GM18502 (cell line): Measurements from ENCODE around the gene KPNA6.
"Not testable (repeated sequence)": the region's sequence is repeated elsewhere in the genome, so short reads cannot be mapped to it uniquely, and the experiment has no call there.

Source experiments
- ATAC-seq: cut with Tn5 transposase; IDR thresholded peaks from one replicate; pipeline ENCODE4 v1.9.1; 2021; ENCODE audit warnings: mild to moderate bottlenecking; ENCODE audit not compliant: unreplicated experiment, poor library complexity

Gene KPNA6

DNA sequence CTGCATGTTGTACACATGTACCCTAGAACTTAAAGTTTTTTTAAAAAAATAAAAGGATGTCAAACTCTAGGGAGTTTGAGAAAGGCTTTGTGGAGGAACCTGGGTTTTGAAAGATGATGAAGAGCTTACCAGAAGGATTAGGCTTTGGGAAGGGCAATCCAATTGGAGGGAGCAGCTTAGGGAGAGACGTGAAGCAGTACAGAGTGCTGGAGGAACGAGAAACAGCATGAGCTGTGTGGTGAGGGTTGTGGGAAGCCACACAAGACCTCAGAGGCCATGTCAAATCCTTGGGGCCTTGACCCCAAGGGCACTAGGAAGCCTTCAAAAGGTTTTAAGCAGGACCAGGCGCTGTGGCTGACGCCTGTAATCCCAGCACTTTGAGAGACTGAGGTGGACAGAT, 8.4 kb upstream of the KPNA6 start:
- ATAC-seq = no peak

DNA sequence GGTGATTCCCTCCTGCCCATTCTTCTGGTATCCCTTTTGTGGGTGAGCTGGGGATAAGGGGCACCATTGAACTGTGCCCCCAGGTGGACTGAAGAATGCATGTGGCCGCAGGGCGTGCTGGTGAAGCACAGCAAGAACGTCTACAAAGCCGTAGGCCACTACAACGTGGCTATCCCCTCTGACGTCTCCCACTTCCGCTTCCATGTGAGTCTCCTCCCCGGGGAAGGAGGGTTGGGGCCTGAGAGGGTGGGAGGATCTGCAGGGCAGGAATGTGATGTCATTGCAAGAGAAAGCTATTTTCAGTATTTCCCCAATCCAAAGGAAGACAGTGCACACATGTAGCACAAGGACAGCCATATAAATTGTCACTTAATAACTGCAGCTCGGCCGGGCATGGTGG, 7.5 kb upstream of the KPNA6 start:
- ATAC-seq = no peak

DNA sequence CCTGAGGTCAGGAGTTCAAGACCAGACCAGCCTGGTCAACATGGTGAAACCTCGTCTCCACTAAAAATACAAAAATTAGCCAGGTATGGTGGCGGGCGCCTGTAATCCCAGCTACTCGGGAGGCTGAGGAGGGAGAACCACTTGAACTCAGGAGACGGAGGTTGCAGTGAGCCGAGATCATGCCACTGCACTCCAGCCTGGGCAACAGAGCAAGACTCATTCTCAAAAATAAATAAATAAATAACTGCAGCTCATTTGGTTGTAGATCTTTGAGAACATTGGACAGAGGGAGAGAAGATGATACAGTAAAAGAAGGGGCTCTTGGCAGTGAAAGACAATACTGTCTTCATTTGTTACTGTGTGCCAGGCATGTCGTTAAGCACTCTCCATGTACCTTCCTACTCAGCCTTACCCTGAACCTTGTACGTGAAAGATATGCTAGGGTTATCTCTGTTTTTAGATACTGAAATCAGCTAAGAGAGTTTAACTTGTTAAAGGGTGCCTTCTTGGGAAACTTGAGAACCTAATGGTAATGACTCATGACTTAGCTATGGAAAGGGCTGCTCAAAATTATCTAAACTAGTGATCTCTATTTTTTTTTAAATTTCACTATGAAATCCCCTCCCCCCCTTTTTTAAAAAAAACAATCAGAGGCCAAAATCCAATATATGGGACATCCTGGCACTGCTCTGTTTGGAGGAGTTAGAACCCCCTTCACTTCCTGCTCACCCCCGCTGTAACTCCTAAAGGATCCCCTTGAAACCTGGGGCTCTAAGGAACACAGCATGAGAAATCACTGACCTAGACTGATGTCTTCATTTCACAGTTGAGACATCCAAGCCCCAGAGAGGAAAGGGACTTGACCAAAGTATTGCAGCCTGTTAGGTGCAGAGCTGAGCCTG, 6.8 kb upstream of the KPNA6 start:
- ATAC-seq = no peak

DNA sequence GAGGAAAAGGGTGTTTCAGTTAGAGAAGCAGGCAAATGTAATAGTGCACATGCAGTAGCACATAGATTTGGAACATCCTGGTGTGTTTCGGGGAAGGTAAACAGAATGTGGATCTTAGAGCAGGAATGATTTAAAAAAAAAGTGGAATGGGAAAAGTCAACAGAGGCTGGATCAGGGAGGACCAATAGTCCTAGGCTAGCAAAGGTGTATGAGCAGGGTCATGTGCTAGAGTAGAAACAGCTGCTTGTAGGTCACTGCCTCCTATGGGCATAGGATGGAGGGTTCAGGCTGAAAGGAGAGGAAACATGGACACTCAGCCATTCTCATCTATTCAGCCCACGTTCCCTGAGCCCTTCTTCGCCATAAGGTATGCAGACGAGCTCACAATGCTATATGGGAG, 3.7 kb upstream of the KPNA6 start:
- no peak for ATAC-seq

DNA sequence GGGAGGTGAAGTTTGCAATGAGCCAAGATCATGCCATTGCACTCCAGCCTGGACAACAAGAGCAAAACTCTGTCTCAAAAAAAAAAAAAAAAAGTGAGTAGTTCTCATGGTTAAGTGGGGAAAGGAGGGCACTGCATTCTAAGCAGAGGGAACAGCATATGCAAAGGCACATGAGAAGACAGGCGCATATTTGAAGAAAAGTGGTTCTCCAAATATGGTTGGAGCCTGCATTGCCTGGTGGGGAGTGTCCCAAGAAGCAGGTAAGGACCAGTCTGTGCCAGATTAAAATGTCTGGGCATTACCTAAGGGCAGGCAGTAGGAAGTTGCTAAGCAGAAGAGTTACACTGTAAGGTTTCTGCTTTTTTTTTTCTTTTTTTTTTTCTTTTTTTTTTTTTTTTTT, 2.5 kb upstream of the KPNA6 start:
- ATAC-seq = no peak

DNA sequence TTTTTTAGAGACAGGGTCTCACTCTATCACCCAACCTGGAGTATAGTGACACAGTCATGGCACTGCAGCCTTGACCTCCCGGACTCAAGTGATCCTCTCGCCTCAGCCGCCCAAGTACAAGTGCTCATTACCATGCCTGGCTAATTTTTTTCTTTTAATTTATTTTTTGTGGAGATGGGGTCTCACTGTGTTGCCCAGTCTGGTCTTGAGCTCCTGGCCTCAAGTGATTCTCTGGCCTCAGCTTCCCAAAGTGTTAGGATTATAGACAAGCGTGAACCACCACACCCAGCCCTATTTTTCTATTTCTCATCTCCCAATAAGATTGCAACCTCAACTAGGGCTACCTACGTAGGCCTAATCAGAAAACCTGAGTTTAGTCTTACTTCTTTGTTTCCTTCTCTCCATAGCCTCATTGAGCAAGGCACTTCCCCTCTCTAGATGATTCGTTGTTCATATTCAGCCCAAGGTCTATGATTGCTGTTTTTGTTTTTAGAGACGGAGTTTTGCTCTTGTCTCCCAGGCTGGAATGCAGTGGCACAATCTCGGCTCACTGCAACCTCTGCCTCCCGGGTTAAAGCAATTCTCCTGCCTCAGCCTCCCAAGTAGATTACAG, 1.1 kb upstream of the KPNA6 start:
- ATAC-seq = no peak

DNA sequence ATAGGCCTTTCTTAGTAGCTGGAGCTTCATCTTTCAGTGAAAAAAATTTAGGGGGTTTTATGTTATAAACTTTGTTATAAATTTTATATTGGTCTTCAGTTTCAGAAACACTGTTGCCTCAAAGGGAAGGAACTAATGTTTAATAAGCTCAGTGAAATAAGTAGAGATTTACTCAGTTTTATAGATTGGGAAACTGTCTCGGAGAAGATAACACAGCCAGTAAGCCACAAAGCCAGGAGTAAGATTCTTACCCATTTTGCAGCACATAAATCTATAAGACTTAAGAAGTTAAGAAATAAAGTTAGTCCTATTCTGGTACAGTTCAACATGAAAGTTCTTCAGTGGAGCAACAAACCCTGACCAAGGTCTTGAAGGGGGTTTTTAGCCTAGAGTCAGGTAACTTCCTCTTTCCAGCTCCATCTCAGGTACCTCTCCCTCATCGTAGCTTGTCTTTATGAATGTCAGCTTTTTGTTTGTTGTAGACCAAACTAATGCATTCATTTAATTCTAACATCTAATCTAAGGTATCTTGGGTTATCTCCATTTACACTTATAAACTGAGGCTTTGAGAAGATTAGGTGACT, 3.3 kb downstream of the KPNA6 start:
- ATAC-seq = no peak

DNA sequence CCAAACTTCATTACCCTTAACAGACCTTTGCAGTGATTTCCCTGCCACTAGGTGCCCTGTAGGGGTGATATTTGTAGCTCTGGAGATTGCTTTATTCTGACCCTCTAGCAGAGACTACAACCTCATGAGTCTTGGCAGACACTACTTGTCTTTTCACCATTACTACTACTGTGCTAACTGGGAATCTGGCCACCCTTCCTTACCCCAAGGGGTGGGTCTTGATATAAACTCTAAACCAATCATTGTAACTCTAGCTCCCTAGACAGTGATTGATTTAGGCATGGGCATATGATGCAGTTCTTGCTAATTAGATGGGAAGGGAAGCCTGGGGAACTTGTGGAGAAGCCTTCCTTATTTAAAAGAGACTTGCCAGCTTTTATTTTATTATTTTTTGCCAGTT, 3.9 kb downstream of the KPNA6 start:
- ATAC-seq = no peak

DNA sequence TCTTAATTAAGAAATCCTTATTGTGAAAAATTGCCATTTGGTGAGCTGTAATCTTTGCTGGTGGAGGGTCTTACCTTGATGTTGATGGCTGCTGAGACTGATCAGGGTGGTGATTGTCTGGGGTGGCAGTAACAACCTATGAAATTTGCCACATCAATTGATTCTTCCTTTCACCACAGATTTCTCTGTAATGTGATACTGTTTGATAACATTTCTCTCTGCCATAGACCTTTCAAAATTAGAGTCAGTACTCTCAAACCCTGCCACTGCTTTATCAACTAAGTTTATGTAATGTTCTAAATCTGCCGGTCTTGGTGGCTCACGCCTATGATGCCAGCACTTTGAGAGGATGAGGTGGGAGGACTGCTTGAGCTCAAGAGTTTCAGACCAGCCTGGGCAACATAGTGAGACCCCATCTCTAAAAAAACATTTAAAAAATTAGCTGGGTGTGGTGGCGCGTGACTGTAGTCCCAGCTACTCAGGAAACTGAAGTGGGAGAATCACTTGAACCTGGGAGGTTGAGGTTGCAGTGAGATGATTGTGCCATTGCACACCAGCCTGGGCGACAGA, 5.0 kb downstream of the KPNA6 start:
- no peak for ATAC-seq

DNA sequence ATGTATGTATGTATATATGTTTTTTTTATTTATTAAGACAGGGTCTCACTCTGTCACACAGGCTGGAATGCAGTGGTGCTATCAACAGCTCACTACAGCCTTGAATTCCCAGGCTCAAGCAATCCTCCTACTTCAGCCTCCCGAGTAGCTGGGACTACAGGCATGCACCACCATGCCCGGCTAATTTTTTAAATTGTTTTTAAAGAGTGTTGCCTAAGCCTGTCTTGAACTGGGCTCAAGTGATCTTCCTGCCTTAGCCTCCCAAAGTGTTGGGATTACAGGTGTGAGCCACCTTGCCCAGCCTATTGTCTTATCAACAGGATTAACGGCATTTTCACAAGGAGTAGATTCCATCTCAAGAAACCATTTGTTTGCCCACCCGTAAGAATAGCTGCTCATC, 5.6 kb downstream of the KPNA6 start:
- ATAC-seq = not testable (repeated sequence)

DNA sequence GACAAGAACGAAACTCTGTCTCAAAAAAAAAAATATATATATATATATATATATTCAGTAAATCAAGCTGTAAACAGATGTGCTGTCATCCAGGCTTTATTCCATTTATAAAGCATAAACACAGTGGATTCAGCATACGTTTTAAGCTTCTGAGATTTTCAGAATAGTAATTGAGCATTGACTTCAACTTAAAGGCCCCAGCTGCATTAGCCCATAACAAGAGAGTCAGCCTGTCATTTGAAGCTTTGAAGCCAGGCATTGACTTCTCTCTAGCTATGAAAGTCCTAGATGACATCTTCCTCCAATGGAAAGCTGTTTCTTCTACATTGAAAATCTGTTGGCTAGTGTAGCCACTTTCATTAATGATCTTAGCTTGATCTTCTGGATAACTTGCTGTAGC, 6.6 kb downstream of the KPNA6 start:
- no peak for ATAC-seq

DNA sequence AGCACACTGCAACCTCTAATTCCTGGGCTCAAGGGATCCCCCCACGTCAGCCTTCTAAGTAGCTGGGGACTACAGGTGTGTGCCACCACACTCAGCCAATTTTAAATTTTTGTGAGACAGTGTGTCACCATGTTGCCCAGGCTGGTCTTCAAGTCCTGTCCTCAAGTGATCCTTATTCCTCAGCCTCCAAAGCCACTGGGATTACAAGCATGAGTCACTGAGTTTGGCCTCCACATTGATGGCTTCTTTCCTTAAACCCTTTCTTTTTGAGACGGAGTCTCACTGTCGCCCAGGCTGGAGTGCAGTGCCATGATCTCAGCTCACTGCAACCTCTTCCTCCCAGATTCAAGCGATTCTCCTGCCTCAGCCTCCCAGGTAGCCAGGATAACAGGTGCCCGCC, 7.6 kb downstream of the KPNA6 start:
- ATAC-seq = no peak

DNA sequence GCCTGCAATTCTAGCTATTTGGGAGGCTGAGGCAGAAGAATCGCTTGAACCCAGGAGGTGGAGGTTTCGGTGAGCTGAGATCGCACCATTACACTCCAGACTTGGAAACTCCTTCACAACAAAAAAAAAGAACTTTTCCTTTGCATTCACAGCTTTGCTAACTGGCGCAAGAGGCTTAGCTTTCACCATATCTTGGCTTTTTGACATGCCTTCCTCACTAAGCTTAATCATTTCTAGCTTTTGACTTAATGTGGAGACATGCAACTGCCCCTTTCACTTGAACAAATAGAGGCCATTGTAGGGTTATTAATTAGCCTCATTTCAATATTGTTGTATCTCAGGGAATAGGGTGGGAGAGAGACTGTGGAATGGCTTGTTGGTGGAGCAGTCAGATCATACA, 8.7 kb downstream of the KPNA6 start:
- no peak for ATAC-seq

DNA sequence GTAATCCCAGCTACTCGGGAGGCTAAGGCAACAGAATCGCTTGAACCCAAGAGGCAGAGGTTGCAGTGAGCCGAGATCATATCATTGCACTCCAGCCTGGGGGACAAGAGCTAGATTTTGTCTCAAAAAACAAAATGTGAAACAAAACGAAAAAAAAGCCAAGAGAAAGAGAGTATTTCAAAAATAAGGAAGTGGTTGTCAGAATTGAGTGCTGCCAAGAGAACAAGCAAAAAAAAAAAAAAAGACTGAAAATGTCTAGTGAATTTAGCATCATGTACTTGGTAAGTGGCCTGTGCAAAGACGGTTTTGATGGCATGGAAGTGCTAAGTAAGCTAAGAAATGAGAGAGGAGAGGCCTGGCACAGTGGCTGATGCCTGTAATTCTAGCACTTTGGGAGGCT, 14.3 kb downstream of the KPNA6 start:
- ATAC-seq = no peak

DNA sequence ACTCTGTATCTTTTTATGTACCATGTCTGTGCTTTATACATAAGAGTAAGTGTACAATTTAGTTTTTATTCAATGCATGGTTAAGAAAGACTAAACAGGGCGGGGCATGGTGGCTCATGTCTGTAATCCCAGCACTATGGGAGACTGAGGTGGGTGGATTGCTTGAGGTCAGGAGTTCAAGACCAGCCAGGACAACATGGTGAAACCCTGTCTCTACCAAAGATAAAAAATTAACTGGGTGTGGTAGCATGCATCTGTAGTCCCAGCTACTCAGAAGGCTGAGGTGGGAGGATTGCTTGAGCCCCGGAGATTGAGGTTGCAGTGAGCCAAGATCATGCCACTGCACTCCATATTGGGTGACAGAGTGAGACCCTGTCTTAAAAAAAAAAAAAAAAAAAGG, 15.5 kb downstream of the KPNA6 start:
- ATAC-seq = not testable (repeated sequence)

DNA sequence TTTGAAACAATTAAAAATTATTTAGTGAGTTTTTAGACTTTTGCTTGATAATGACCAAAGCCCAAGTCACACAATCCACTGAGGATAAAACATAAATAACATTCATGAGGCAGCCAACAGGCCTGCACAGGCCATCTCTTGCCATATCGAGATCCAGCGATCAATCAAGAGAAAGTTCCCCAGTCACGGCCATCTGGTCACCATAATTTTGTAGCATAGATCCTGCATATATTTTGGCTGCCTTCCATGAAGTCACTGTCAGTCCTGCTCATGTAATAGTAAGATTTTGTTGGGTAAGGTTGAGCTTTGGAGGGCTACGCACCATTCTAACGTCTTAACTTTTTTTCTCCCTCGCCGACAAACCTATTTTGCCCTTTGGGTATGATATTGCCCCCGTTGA, 17.5 kb downstream of the KPNA6 start:
- no peak for ATAC-seq

DNA sequence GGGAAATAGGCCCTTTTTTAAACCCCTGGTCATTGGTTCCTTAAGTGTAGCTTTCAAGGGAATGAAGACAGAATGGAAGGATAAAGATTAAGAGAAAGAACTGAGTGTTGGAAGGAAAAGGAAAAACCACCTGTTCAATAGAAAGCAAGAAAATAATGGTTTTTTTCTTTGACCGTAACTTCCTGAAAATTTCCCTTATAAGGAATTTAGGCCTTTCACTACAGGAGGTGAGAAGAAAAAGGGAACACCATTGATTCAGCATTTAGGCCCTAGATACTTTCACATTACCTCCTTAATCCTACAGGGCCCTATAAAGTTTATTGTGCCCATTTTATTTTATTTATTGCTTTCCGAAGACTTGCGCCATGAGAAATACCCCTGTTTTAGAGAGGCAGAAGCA, 18.9 kb downstream of the KPNA6 start:
- ATAC-seq = no peak

DNA sequence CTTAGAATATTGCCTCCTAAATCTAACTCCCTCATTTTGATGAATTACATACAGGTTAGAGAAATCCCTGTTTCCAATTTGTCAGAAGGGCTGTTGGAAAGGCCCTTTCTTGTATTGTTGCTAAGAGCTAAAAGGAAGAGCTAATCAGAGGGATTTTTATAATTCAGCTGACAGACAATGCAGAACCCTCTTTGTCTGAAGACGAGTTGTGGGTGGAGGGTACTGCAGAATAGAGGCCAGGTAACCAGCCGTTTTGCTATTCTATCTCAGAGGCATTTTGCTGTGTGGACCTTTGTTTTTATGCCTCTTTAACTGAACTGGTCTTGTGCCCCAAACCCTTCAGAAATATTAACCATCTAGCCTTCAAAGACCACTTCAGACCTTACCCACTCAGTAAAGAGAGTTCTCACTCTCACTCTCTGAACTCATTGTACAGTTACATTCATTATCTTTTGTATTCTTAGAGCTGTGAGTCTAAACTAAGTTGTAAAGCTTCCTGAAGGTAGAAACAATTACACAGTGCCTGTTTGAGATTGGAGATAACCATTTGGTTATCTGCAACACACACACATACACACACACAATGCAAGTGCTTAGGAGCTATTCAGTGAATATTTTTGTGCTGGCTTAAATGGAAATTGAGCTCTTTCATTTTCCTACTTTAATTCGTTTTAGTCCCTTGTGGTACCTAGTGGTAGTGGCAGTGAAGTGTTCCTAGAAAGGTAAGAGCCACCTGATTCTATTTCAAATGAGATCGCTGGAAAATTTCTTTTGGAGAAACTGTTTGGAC, 19.7 kb downstream of the KPNA6 start:
- ATAC-seq = no peak

DNA sequence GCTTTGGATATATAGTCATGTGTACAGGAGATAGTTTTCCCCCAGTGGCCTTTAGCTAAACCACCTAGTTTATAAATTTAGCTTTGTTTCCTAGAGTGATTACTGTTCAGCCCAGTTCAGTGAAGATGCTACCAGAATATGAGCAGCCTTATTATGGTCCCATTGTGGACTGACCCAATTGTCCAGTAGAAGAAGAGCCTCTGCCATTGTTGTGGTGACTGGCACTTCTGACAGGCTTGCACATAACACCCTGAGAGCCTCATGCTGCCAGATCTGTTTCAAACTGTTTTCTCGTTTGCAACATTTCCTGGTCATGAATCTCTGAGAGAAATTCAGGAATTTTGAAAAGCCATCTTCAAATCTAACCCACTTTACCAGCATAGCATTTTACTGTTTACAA, 20.6 kb downstream of the KPNA6 start:
- ATAC-seq = no peak

DNA sequence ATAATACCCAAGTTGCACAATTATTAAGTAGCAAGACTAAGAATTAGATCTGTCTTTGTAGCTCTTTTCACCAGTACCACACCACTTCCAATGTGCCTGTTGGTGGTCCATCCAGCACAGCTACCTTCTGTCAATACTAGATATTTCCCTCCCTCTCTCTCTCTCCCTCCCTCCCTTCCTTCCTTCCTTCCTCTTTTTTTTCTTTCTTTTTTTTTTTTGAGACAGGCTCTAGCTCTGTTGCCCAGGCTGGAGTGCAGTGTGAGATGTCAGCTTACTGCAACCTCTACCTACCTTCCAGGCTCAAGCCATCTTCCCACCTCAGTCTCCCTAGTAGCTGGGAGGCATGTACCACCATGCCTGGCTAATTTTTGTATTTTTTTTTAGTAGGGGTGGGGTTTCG, 21.1 kb downstream of the KPNA6 start:
- no peak for ATAC-seq

DNA sequence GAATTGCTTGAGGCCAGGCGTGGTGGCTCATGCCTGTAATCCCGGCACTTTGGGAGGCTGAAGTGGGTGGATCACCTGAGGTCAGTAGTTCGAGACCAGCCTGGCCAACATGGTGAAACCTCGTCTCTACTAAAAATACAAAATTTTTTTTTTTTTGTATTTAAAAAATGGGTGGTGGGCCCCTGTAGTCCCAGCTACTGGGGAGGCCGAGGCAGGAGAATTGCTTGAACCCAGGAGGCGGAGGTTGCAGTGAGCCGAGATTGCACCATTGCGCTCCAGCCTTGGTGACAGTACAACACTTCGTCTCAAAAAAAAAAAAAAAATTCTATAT, 26.1 kb downstream of the KPNA6 start:
- not testable (repeated sequence) for ATAC-seq
